Fibroblast of lung (primary cell): ENCODE data around the gene SLC35F3. TPM values are rescaled to one million over a fixed set of nuclear protein-coding genes. Genes with fewer than 3 reads are reported as not detected.
"Not testable (repeated sequence)": the region's sequence is repeated elsewhere in the genome, so short reads cannot be mapped to it uniquely, and the experiment has no call there.

Experiments
- DNase-seq, 2 donors: peaks; one replicate each; pipeline versions ENCODE4 v3.0.0 to v3.0.0-alpha.2; 2010; ENCODE audit warnings: low read depth in 2 of 2
- H2AFZ ChIP-seq: 2 replicates; pipeline ENCODE4 v1.5.1; 2012; ENCODE audit warnings: low read length, control low read depth, inconsistent platforms
- H3K27ac ChIP-seq: 2 replicates; pipeline ENCODE4 v1.5.1; 2011; ENCODE audit warnings: low read length, control low read depth; ENCODE audit not compliant: insufficient read depth
- H3K27me3 ChIP-seq: 2 replicates; pipeline ENCODE4 v1.5.1; 2011; ENCODE audit warnings: mild to moderate bottlenecking, low read length; ENCODE audit not compliant: control insufficient read depth, insufficient read depth
- H3K36me3 ChIP-seq: 2 replicates; pipeline ENCODE4 v1.5.1; 2011; ENCODE audit warnings: low read length; ENCODE audit not compliant: control insufficient read depth, insufficient read depth
- H3K4me1 ChIP-seq: 2 replicates; pipeline ENCODE4 v1.5.1; 2011; ENCODE audit warnings: low read length; ENCODE audit not compliant: control insufficient read depth, insufficient read depth; ENCODE audit errors: extremely low read depth
- H3K4me2 ChIP-seq: 2 replicates; pipeline ENCODE4 v1.5.1; 2011; ENCODE audit warnings: low read length, control low read depth; ENCODE audit not compliant: insufficient read depth; ENCODE audit errors: extremely low read depth
- H3K4me3 ChIP-seq, 4 experiments: fragments of 200-600 bp in 1 of 4; sonication (generic) in 1 of 4; replicated peaks in 1 of 4; 2 replicates each; pipeline ENCODE4 v1.5.1; 2011 to 2016; ENCODE audit warnings: low read length in 4 of 4, low read depth in 3 of 4, mild to moderate bottlenecking in 3 of 4, control low read depth in 2 of 4, inconsistent platforms in 1 of 4, mixed read lengths in 1 of 4; ENCODE audit not compliant: insufficient read depth in 1 of 4; ENCODE audit errors: control extremely low read depth in 1 of 4
- H3K79me2 ChIP-seq: 2 replicates; pipeline ENCODE4 v1.5.1; 2012; ENCODE audit warnings: mild to moderate bottlenecking, low read length, inconsistent platforms; ENCODE audit not compliant: control insufficient read depth, insufficient read depth
- H3K9ac ChIP-seq: 2 replicates; pipeline ENCODE4 v1.5.1; 2011; ENCODE audit warnings: mild to moderate bottlenecking, low read length, control low read depth; ENCODE audit not compliant: insufficient read depth
- H3K9me3 ChIP-seq: 2 replicates; pipeline ENCODE4 v1.5.1; 2012; ENCODE audit warnings: low read depth, low read length; ENCODE audit not compliant: control insufficient read depth, insufficient read depth
- H4K20me1 ChIP-seq: 2 replicates; pipeline ENCODE4 v1.5.1; 2011; ENCODE audit warnings: low read length; ENCODE audit not compliant: control insufficient read depth, insufficient read depth; ENCODE audit errors: extremely low read depth
- EZH2 ChIP-seq: IDR thresholded peaks from 2 replicates; pipeline ENCODE4 v1.5.1; 2012; ENCODE audit warnings: low read length, control low read depth, mild to moderate bottlenecking; ENCODE audit errors: missing control alignments
- polyA plus RNA-seq, 2 donors: library from polyadenylated mRNA; depleted of rRNA in 1 of 2; stranded (reverse) in 1 of 2; unstranded in 1 of 2; fragments of >200 nt; gene quantifications; 2 replicates each; pipeline ENCODE4 v1.2.1, GENCODE V29; 2011 to 2012; ENCODE audit warnings: missing spikeins in 1 of 2
- total RNA-seq: library from RNA; depleted of rRNA; stranded (reverse); fragments of >200 nt; gene quantifications from 2 replicates; pipeline ENCODE4 v1.2.1, GENCODE V29; 2014
- TF ChIP-seq, protein P1 (sequence below), 2 donors: IDR thresholded peaks in 1 of 2; conservative IDR thresholded peaks in 1 of 2; 1 replicate in 1 of 2; 2 replicates in 1 of 2; pipeline ENCODE4 v1.5.1; 2011 to 2012; ENCODE audit warnings: low read length in 2 of 2, control low read depth in 1 of 2, inconsistent platforms in 1 of 2, low read depth in 1 of 2, mild to moderate bottlenecking in 1 of 2

Gene SLC35F3
- total and polyA plus RNA-seq, 2 donors (not counting 1 experiment from before 2014, with no cell fraction given) = not detected

- Histone ChIP-seq H3K9ac (no peak overlapping the region), H3K4me2 (no peak overlapping the region), H3K27ac (no peak overlapping the region), H3K9me3 (no peaks in the 10 kb centered on the region), H3K4me3 (no peak overlapping the region), H3K4me1 (no peaks in the 10 kb centered on the region), H3K79me2 (no peaks in the 10 kb centered on the region), H4K20me1 (no peaks in the 10 kb centered on the region), H2AFZ (no peak overlapping the region), H3K27me3 (peaks cover 6% of the 10 kb centered on the region), H3K36me3 (no peaks in the 10 kb centered on the region)
- TF ChIP-seq, protein P1, sequence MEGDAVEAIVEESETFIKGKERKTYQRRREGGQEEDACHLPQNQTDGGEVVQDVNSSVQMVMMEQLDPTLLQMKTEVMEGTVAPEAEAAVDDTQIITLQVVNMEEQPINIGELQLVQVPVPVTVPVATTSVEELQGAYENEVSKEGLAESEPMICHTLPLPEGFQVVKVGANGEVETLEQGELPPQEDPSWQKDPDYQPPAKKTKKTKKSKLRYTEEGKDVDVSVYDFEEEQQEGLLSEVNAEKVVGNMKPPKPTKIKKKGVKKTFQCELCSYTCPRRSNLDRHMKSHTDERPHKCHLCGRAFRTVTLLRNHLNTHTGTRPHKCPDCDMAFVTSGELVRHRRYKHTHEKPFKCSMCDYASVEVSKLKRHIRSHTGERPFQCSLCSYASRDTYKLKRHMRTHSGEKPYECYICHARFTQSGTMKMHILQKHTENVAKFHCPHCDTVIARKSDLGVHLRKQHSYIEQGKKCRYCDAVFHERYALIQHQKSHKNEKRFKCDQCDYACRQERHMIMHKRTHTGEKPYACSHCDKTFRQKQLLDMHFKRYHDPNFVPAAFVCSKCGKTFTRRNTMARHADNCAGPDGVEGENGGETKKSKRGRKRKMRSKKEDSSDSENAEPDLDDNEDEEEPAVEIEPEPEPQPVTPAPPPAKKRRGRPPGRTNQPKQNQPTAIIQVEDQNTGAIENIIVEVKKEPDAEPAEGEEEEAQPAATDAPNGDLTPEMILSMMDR (conservative IDR thresholded peaks at IDR 0.05 in 1 of 2, IDR thresholded peaks at IDR 0.05 in 1 of 2; ENCODE audit: low read depth in 1 of 2, low read length in 2 of 2) = no peak
- no peak for TF ChIP-seq EZH2
- DNase-seq = peak in 1 of 2 donors; percentile 76
These were observed 304.3 kb downstream of the SLC35F3 start for GRCh38 chr1:234208791-234209190.

DNA sequence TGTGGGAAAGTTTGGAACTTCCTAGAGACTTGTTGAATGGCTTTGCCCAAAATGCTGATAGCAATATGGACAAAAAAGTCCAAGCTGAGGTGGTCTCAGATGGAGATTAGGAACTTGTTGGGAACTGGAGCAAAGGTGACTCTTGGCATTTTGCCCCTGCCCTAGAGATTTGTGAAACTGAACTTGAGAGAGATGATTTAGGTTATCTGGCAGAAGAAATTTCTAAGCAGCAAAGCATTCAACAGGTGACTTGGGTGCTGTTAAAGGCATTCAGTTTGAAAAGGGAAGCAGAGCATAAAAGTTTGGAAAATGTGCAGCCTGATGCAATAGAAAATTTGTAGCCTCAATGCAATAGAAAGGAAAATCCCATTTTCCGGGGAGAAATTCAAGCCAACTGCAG lies 306.0 kb downstream of the SLC35F3 start:
- H2AFZ ChIP-seq, H3K27ac ChIP-seq, H3K9me3 ChIP-seq, H3K27me3 ChIP-seq, H3K79me2 ChIP-seq, H3K9ac ChIP-seq, H4K20me1 ChIP-seq, H3K4me2 ChIP-seq, H3K4me3 ChIP-seq, DNase-seq, H3K36me3 ChIP-seq, H3K4me1 ChIP-seq: not testable (repeated sequence)

GRCh38 chr1:234211855-234212254 lies 307.4 kb downstream of the SLC35F3 start:
- H2AFZ ChIP-seq, H3K4me1 ChIP-seq, H3K9ac ChIP-seq, DNase-seq, H3K4me2 ChIP-seq, H3K27ac ChIP-seq, H3K27me3 ChIP-seq, H3K36me3 ChIP-seq, H4K20me1 ChIP-seq, H3K4me3 ChIP-seq, H3K79me2 ChIP-seq, H3K9me3 ChIP-seq: not testable (repeated sequence)

GRCh38 chr1:234212764-234213657 lies 308.5 kb downstream of the SLC35F3 start:
- Histone ChIP-seq H3K9me3 (no peaks in the 10 kb centered on the region), H3K27me3 (peaks cover 9% of the 10 kb centered on the region), H3K27ac (no peak overlapping the region), H3K36me3 (no peaks in the 10 kb centered on the region), H3K79me2 (no peaks in the 10 kb centered on the region), H4K20me1 (no peaks in the 10 kb centered on the region), H3K4me2 (no peak overlapping the region), H3K4me1 (no peaks in the 10 kb centered on the region), H2AFZ (no peak overlapping the region), H3K9ac (no peak overlapping the region), H3K4me3 (no peak overlapping the region)
- DNase-seq = peak; percentile 3 to 55
- TF ChIP-seq, protein P1 (conservative IDR thresholded peaks at IDR 0.05 in 1 of 2, IDR thresholded peaks at IDR 0.05 in 1 of 2; ENCODE audit: low read depth in 1 of 2, low read length in 2 of 2) = peak in 1 of 2 donors; percentile 31
- TF ChIP-seq EZH2 = no peak
